Testis (tissue), 2 donors: ENCODE results near the gene ANO2.

ENCODE experiments used
- CTCF ChIP-seq, 3 experiments: fragments of 450-650 bp in 2 of 3; fragments of 200-600 bp in 1 of 3; sonication (generic) in 1 of 3; IDR thresholded peaks; one replicate each; pipeline ENCODE4 v1.5.1; 2016 to 2019; ENCODE audit warnings: antibody characterized with exemption in 3 of 3, mild to moderate bottlenecking in 2 of 3, moderate library complexity in 1 of 3
- POLR2A ChIP-seq: fragments of 450-650 bp; IDR thresholded peaks from one replicate; pipeline ENCODE4 v1.6.1; 2017; ENCODE audit warnings: antibody characterized with exemption, mild to moderate bottlenecking, moderate library complexity

- TF ChIP-seq CTCF (IDR thresholded peaks at IDR 0.05) (peak; percentile 17 to 67 (median 66)), POLR2A (no peak)
Measured at GRCh38 chr12:5796171-5796958, 148.7 kb downstream of the ANO2 start.
